NCI-H526 treated with DMSO at 0.1 percent for 48 hours (cell line): ENCODE data around the gene CNTNAP1.
"Not testable (repeated sequence)": the region's sequence is repeated elsewhere in the genome, so short reads cannot be mapped to it uniquely, and the experiment has no call there.

ENCODE experiments used
- DNase-seq: peaks from one replicate; lab custom pipeline; 2025; lab: John Stamatoyannopoulos, UW

The CNTNAP1 gene

DNA sequence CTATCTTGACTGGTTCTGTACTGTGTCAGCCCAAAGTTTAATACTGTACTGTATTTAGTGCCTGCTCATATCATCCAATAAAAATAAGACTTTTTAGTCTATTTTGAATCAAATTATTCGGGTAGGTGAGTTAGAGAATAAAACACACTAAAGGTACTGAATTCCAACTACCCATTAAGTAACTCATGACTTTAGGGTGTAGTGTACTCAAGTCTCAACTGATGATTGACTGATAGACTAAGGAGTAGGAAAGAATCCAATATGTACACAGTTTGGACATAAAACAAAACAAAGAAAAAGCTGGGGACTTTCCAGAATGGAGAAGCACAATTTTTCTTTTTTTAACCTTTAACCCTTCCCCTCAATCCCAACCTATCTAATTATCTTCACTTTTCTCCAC, 58.4 kb downstream of the CNTNAP1 start:
- DNase-seq: no peak

- not testable (repeated sequence) for DNase-seq
Measured at GRCh38 chr17:42742916-42743315, 60.6 kb downstream of the CNTNAP1 start.

- peak; percentile 51 for DNase-seq
Measured at GRCh38 chr17:42743595-42744282, 61.4 kb downstream of the CNTNAP1 start.

GRCh38 chr17:42744283-42744805, 62.0 kb downstream of the CNTNAP1 start:
- DNase-seq: peak; percentile 78

GRCh38 chr17:42744806-42745617, 62.7 kb downstream of the CNTNAP1 start, which contains the start of gene EZH1:
EZH1 (minus strand) TSS chr17:42745040; CDS start chr17:42728941, 16,099 bp downstream.
- peak; percentile 87 for DNase-seq

- no peak for DNase-seq
Measured at GRCh38 chr17:42748202-42748907, 66.0 kb downstream of the CNTNAP1 start.

DNA sequence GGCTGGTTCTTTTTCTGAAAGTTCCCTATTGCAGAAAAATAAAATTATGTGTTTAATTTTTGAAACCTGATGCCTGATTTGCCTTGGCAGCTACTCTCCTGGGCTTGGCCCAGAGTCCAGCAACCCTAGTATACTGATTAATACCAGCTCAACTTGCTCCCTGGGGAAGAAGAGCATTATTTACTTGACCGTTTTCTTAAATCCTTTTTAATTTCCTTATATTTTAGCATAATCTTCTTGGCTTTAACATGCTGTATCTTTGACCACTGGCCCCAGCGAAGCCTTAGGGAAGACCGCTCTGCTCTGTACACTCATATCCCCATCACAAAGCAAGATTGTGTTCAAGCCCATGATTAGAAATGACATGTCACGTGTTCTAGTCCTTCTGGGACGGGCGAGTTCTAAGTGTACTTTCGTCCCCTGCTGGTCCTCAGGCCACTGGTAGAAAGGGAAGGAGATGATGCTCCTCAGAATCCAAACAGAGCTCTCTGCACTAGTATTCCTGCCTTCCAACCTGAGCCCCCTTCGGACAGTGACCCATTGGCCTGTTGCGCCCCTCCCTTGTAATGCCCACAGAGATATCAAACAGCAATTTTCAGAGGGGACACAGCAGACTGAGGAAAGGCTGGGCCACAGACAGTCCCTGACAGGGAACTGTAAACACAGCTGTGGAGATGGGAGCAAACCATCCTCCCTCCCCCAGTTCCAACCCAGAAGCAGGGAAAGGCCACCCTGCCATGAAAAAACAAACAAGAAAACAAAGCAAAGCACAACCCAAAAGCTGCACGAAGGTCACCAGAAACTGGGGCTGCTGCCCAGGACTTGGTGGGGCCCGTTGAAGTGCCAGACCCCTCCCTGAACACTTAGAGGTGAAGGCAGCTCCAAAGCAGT, 66.8 kb downstream of the CNTNAP1 start:
- DNase-seq: no peak
